HEK293 (cell line): Measurements from ENCODE around the gene OOSP1.

Experiments used
- CTCF ChIP-seq: fragments of 450-650 bp; formaldehyde crosslinking; IDR thresholded peaks from 2 replicates; pipeline ENCODE4 v1.5.1; 2016; ENCODE audit warnings: missing biosample characterization, missing genetic modification characterization
- ZFP3 ChIP-seq: fragments of 450-650 bp; formaldehyde crosslinking; IDR thresholded peaks from 2 replicates; pipeline ENCODE4 v1.5.1; 2016; ENCODE audit warnings: low read depth, missing biosample characterization, missing genetic modification characterization

DNA sequence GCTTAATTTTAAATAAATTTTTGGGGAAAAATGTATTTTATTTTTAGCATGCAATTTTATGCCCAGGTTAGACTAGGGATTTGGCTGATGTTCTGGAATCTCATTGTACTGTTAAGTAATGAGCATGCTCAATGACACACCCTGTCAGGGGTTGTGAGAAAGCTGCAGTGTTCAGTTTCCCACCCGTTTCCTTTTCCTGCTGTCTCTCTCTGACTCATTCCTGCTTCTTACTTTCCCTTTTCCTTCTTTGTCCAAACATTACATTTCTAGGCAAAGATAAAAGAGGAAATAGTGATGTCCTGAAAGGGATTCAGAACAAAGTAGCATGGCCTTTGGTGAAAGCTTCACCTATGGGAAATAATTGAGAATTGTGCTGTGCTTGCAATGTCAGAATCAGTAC lies 36.9 kb upstream of the OOSP1 start:
- TF ChIP-seq CTCF = no peak
- no peak for TF ChIP-seq ZFP3 (tag by site-specific recombination)
